Endothelial cell of umbilical vein (primary cell): ENCODE measurements around the gene TOMM40L. TPM values are rescaled to one million over a fixed set of nuclear protein-coding genes. Genes with fewer than 3 reads are reported as not detected.

ENCODE experiments used
- BruUV-seq: library from RNA; stranded (reverse); fragments of 400-500 nt; replicated peaks from 2 replicates; lab custom pipeline; 2021; lab: Mats Ljungman, UMichigan
- CTCF ChIA-PET: fragments of 300-600, 350-600 bp; sonication (Branson Sonifier 250); formaldehyde crosslinking; loops from one replicate; lab custom pipeline; 2021; ENCODE audit warnings: antibody characterized with exemption, inconsistent platforms; lab: Charles Lee
- POLR2A ChIA-PET: fragments of 300-600, 350-600 bp; sonication (Branson Sonifier 250); formaldehyde crosslinking; loops from one replicate; lab custom pipeline; 2021; ENCODE audit warnings: antibody characterized with exemption, inconsistent platforms; lab: Charles Lee
- DNase-seq: peaks from one replicate; pipeline ENCODE4 v3.0.0-alpha.2; 2011; ENCODE audit warnings: low read depth, low spot score
- FAIRE-seq: peaks from 2 replicates; lab custom pipeline; 2011; peaks lifted over from hg19 to GRCh38; lab: Jason Lieb, UNC
- H2AFZ ChIP-seq: 2 replicates; pipeline ENCODE4 v1.6.0; 2012; ENCODE audit warnings: low read depth, low read length, control low read depth, inconsistent platforms
- H3K27ac ChIP-seq: 2 replicates; pipeline ENCODE4 v1.5.1; 2011; ENCODE audit warnings: low read depth, mild to moderate bottlenecking, control low read depth, low read length, moderate library complexity; ENCODE audit not compliant: insufficient read depth
- H3K27me3 ChIP-seq, 2 experiments: 2 replicates each; pipeline versions ENCODE4 v1.6.0 to v1.6.1; 2011; ENCODE audit warnings: low read length in 2 of 2, mixed read lengths in 1 of 2; ENCODE audit not compliant: control insufficient read depth in 2 of 2, insufficient read depth in 2 of 2
- H3K36me3 ChIP-seq, 2 experiments: 2 replicates in 1 of 2; 3 replicates in 1 of 2; pipeline ENCODE4 v1.5.1; 2011; ENCODE audit warnings: low read length in 2 of 2, mild to moderate bottlenecking in 1 of 2, moderate library complexity in 1 of 2; ENCODE audit not compliant: control insufficient read depth in 2 of 2, insufficient read depth in 2 of 2; ENCODE audit errors: extremely low read depth in 1 of 2
- H3K4me1 ChIP-seq: 3 replicates; pipeline ENCODE4 v1.5.1; 2011; ENCODE audit warnings: mild to moderate bottlenecking, low read length; ENCODE audit not compliant: control insufficient read depth, insufficient read depth; ENCODE audit errors: extremely low read depth
- H3K4me2 ChIP-seq: 2 replicates; pipeline ENCODE4 v1.6.1; 2011; ENCODE audit warnings: low read length, control low read depth, mixed read lengths; ENCODE audit not compliant: insufficient read depth
- H3K4me3 ChIP-seq, 3 experiments: fragments of 200-600 bp in 1 of 3; sonication (generic), shearing (Covaris generic) in 1 of 3; replicated peaks in 1 of 3; 2 replicates each; pipeline ENCODE4 v1.5.1; 2011 to 2016; ENCODE audit warnings: control low read depth in 3 of 3, low read length in 3 of 3, mild to moderate bottlenecking in 2 of 3, inconsistent platforms in 1 of 3, low read depth in 1 of 3, moderate library complexity in 1 of 3; ENCODE audit not compliant: insufficient read depth in 1 of 3
- H3K79me2 ChIP-seq: 2 replicates; pipeline ENCODE4 v1.6.0; 2012; ENCODE audit warnings: low read length, inconsistent platforms; ENCODE audit not compliant: control insufficient read depth, insufficient read depth
- H3K9ac ChIP-seq: replicated peaks from 2 replicates; pipeline ENCODE3; 2011; ENCODE audit warnings: low read length, control low read depth; ENCODE audit not compliant: insufficient read depth; ENCODE audit errors: extremely low read depth
- H3K9me1 ChIP-seq: replicated peaks from 3 replicates; pipeline ENCODE4 v1.6.0; 2011; ENCODE audit warnings: mild to moderate bottlenecking, low read length; ENCODE audit not compliant: control insufficient read depth, insufficient read depth; ENCODE audit errors: extremely low read depth
- H3K9me3 ChIP-seq: replicated peaks from 2 replicates; pipeline ENCODE4 v1.5.1; 2012; ENCODE audit warnings: low read length, inconsistent platforms; ENCODE audit not compliant: control insufficient read depth, insufficient read depth
- H4K20me1 ChIP-seq: replicated peaks from 2 replicates; pipeline ENCODE3; 2011; ENCODE audit warnings: mild to moderate bottlenecking, low read length; ENCODE audit not compliant: control insufficient read depth, insufficient read depth; ENCODE audit errors: extremely low read depth
- EZH2 ChIP-seq: IDR thresholded peaks from 2 replicates; pipeline ENCODE4 v1.6.1; 2012; ENCODE audit warnings: borderline replicate concordance, low read depth, mild to moderate bottlenecking, moderate library complexity, low read length, inconsistent platforms; ENCODE audit not compliant: severe bottlenecking
- FOS ChIP-seq: IDR thresholded peaks from 2 replicates; pipeline ENCODE4 v1.6.1; 2011; ENCODE audit warnings: mild to moderate bottlenecking, low read length, moderate library complexity, borderline replicate concordance; ENCODE audit not compliant: insufficient read depth
- GATA2 ChIP-seq: IDR thresholded peaks from 2 replicates; pipeline ENCODE4 v1.7.0; 2011; ENCODE audit warnings: low read depth, mild to moderate bottlenecking, moderate library complexity, mixed read lengths, low read length; ENCODE audit not compliant: insufficient read length, insufficient read depth
- JUN ChIP-seq: IDR thresholded peaks from 2 replicates; pipeline ENCODE4 v1.6.1; 2011; ENCODE audit warnings: borderline replicate concordance, low read depth; ENCODE audit not compliant: insufficient read length, insufficient read depth
- MYC ChIP-seq: IDR thresholded peaks from one replicate; pipeline ENCODE4 v1.6.1; 2011; ENCODE audit warnings: mild to moderate bottlenecking, low read depth, low read length
- POLR2A ChIP-seq: IDR thresholded peaks from 2 replicates; pipeline ENCODE4 v1.6.1; 2012; ENCODE audit warnings: low read depth, mild to moderate bottlenecking, control low read depth, low read length
- POLR2AphosphoS5 ChIP-seq: IDR thresholded peaks from 2 replicates; pipeline ENCODE4 v1.6.1; 2012; ENCODE audit warnings: low read depth, mild to moderate bottlenecking, control low read depth, low read length, moderate library complexity; ENCODE audit not compliant: insufficient read depth
- dilution Hi-C: fragments of 300-500 bp; cut with MboI; formaldehyde crosslinking; loops from one replicate; pipeline ENCODE4 v1.15.0; 2019; ENCODE audit warnings: low sequenced_read_pairs; ENCODE audit not compliant: extremely low pct_ligation_motif_present
- intact Hi-C: fragments of 100-400 bp; cut with micrococcal nuclease; formaldehyde crosslinking; loops from one replicate; pipeline ENCODE4 v1.10.0; 2022
- polyA plus RNA-seq, 4 experiments: library from polyadenylated mRNA; depleted of rRNA in 3 of 4; stranded (reverse) in 3 of 4; unstranded in 1 of 4; fragments of >200 nt; gene quantifications; 2 replicates each; pipeline versions ENCODE4 v1.2.1 to v1.2.3, GENCODE V29; 2011 to 2012; ENCODE audit warnings: missing spikeins in 1 of 4
- total RNA-seq: library from RNA; stranded (reverse); gene quantifications from 2 replicates; pipeline ENCODE4 v1.2.3, GENCODE V29; 2021
- TF ChIP-seq, protein P1 (sequence below): IDR thresholded peaks from 2 replicates; pipeline ENCODE4 v1.6.1; 2011; ENCODE audit not compliant: insufficient read depth, insufficient read length
- TF ChIP-seq, protein P2 (sequence below), 2 donors: IDR thresholded peaks; 1 replicate in 1 of 2; 2 replicates in 1 of 2; pipeline ENCODE4 v1.5.1; 2011; ENCODE audit warnings: low read length in 2 of 2, mild to moderate bottlenecking in 2 of 2, moderate library complexity in 2 of 2, control low read depth in 1 of 2, inconsistent platforms in 1 of 2, low read depth in 1 of 2; ENCODE audit not compliant: insufficient read depth in 1 of 2; ENCODE audit errors: extremely low read depth in 1 of 2

TOMM40L gene
- total and polyA plus RNA-seq, 2 donors (not counting 3 experiments of a cell fraction or from before 2014, with no cell fraction given) = 18.6 to 18.7 TPM

- Histone ChIP-seq H2AFZ (no peak overlapping the region), H3K4me2 (no peak overlapping the region), H3K4me3 (no peak overlapping the region), H3K79me2 (peaks cover 7% of the 10 kb centered on the region), H4K20me1 (no peaks in the 10 kb centered on the region), H3K27ac (no peak overlapping the region), H3K27me3 (no peaks in the 10 kb centered on the region), H3K9ac (no peak overlapping the region), H3K9me1 (no peaks in the 10 kb centered on the region), H3K4me1 (peaks cover 14% of the 10 kb centered on the region), H3K9me3 (no peaks in the 10 kb centered on the region), H3K36me3 (peaks cover 3% of the 10 kb centered on the region in 2 experiments)
- DNase-seq = no peak
- BruUV-seq = no TSS peak
- ChIA-PET CTCF (interaction anchor here (1.0 to 6.2 kb wide), 11 partner anchors 8 to 191 kb away, joined by 3 to 54 read pairs (median 8); partner anchors contain the start of genes NDUFS2, PPOX and TOMM40L), POLR2A (interaction anchor here (0.5 to 1.0 kb wide), 2 partner anchors 25 to 183 kb away, joined by 3 to 6 read pairs; partner anchors contain the start of gene PPOX)
- FAIRE-seq = no peak
- intact Hi-C loops (loop anchor here (1.0 kb wide), 1 partner anchor 21 kb away; no protein-coding TSS in a partner anchor), dilution Hi-C loops (no loop called here)
- no peak for TF ChIP-seq FOS
- no peak for TF ChIP-seq POLR2AphosphoS5
- TF ChIP-seq, protein P1, sequence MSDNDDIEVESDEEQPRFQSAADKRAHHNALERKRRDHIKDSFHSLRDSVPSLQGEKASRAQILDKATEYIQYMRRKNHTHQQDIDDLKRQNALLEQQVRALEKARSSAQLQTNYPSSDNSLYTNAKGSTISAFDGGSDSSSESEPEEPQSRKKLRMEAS = no peak
- TF ChIP-seq MYC = no peak
- no peak for TF ChIP-seq POLR2A
- TF ChIP-seq GATA2 = no peak
- TF ChIP-seq, protein P2, sequence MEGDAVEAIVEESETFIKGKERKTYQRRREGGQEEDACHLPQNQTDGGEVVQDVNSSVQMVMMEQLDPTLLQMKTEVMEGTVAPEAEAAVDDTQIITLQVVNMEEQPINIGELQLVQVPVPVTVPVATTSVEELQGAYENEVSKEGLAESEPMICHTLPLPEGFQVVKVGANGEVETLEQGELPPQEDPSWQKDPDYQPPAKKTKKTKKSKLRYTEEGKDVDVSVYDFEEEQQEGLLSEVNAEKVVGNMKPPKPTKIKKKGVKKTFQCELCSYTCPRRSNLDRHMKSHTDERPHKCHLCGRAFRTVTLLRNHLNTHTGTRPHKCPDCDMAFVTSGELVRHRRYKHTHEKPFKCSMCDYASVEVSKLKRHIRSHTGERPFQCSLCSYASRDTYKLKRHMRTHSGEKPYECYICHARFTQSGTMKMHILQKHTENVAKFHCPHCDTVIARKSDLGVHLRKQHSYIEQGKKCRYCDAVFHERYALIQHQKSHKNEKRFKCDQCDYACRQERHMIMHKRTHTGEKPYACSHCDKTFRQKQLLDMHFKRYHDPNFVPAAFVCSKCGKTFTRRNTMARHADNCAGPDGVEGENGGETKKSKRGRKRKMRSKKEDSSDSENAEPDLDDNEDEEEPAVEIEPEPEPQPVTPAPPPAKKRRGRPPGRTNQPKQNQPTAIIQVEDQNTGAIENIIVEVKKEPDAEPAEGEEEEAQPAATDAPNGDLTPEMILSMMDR (IDR thresholded peaks at IDR 0.05; ENCODE audit: extremely low read depth in 1 of 2, insufficient read depth in 1 of 2, low read depth in 1 of 2, low read length in 2 of 2) = no peak
- no peak for TF ChIP-seq EZH2
- no peak for TF ChIP-seq JUN
Measured at GRCh38 chr1:161190962-161191521, 34.8 kb upstream of the TOMM40L start.
